ENCODE measurements around the gene JPT2. TPM values are rescaled to one million over a fixed set of nuclear protein-coding genes. Genes with fewer than 3 reads are reported as not detected.
A peak's percentile ranks its signal among the peaks of the same experiment; 100 is the strongest.

JPT2 gene
- total RNA-seq, 1 donor from 2014 or later: 180 TPM

DNA sequence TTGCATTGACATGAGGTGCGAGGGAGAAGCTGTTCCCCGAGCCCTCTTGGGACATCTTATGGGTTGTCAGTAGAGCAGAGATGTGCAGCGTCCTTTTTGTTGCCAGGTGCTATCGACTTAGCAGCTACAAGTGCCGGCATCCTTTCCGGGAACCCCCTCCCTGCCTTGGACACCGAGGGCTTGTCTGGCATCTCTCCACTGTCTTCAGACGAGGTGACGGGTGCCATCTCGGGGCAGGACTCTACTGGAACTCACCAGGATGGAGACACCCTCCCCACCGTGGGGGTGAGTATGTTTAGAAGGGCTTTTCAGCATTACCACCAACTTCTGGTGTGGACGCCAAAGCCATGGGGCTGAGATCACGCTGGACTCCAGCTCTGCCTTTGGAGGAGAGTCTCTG, 11.8 kb upstream of the JPT2 start:
- Mint-ChIP-seq H3K4me1 (ENCODE audit: unreplicated experiment) (no peaks in the 10 kb centered on the region), H3K36me3 (ENCODE audit: low read depth, unreplicated experiment) (peaks cover 46% of the 10 kb centered on the region), H3K27ac (ENCODE audit: unreplicated experiment) (no peak overlapping the region), H3K9me3 (ENCODE audit: unreplicated experiment) (no peaks in the 10 kb centered on the region), H3K27me3 (ENCODE audit: unreplicated experiment) (peaks cover 3% of the 10 kb centered on the region), H3K4me3 (ENCODE audit: unreplicated experiment) (no peak overlapping the region)
- no peak for DNase-seq (ENCODE audit: low spot score)
- TF ChIP-seq, protein P1, sequence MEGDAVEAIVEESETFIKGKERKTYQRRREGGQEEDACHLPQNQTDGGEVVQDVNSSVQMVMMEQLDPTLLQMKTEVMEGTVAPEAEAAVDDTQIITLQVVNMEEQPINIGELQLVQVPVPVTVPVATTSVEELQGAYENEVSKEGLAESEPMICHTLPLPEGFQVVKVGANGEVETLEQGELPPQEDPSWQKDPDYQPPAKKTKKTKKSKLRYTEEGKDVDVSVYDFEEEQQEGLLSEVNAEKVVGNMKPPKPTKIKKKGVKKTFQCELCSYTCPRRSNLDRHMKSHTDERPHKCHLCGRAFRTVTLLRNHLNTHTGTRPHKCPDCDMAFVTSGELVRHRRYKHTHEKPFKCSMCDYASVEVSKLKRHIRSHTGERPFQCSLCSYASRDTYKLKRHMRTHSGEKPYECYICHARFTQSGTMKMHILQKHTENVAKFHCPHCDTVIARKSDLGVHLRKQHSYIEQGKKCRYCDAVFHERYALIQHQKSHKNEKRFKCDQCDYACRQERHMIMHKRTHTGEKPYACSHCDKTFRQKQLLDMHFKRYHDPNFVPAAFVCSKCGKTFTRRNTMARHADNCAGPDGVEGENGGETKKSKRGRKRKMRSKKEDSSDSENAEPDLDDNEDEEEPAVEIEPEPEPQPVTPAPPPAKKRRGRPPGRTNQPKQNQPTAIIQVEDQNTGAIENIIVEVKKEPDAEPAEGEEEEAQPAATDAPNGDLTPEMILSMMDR (IDR thresholded peaks at IDR 0.05; ENCODE audit: unreplicated experiment): no peak

DNA sequence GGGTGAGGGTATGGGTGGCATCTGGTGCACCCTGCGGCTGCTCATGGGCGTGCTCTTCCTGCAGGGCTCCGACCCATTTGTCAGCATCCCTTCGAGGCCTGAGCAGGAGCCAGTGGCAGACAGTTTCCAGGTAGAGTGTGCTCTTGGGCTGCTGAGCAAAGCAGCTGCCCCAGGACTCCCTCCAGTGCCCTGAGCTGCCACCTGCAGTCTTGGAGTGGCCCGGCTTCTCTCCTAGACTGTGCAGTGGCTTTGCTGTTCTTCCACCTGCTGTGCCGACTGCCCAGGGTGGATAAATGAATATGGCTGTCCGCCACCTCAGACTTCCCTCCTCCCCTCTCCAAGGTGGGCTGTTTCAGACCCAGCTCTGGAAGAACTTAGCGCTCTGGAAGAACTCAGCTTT, 10.8 kb upstream of the JPT2 start:
- H3K4me3 Mint-ChIP-seq (ENCODE audit: unreplicated experiment): peak overlapping the region; percentile 51
- peaks cover 3% of the 10 kb centered on the region for H3K27me3 Mint-ChIP-seq (ENCODE audit: unreplicated experiment)
- peaks cover 50% of the 10 kb centered on the region for H3K36me3 Mint-ChIP-seq (ENCODE audit: low read depth, unreplicated experiment)
- no peak overlapping the region for H3K27ac Mint-ChIP-seq (ENCODE audit: unreplicated experiment)
- no peaks in the 10 kb centered on the region for H3K9me3 Mint-ChIP-seq (ENCODE audit: unreplicated experiment)
- peaks cover 7% of the 10 kb centered on the region for H3K4me1 Mint-ChIP-seq (ENCODE audit: unreplicated experiment)
- DNase-seq (ENCODE audit: low spot score): no peak
- TF ChIP-seq, protein P1 (IDR thresholded peaks at IDR 0.05; ENCODE audit: unreplicated experiment): no peak

DNA sequence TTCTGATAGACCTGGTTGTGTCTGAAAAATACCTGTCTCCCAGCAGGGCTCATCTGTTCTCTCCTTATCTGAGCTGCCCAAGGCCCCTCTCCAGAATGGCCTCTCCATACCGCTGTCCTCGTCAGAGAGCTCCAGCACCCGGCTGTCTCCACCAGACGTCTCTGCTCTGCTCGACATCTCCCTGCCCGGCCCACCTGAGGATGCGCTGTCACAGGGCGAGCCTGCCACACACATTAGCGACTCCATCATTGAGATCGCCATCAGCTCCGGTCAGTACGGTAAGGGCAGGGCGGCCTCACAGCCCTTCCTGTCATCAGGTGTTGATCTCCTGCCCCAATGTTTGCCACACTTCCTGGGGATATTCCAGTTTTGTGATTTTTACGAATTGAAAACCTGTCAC, 10.2 kb upstream of the JPT2 start:
- Mint-ChIP-seq H3K27ac (ENCODE audit: unreplicated experiment) (peak overlapping the region; percentile 30), H3K9me3 (ENCODE audit: unreplicated experiment) (no peaks in the 10 kb centered on the region), H3K27me3 (ENCODE audit: unreplicated experiment) (peaks cover 3% of the 10 kb centered on the region), H3K4me1 (ENCODE audit: unreplicated experiment) (peaks cover 11% of the 10 kb centered on the region), H3K36me3 (ENCODE audit: low read depth, unreplicated experiment) (peaks cover 50% of the 10 kb centered on the region), H3K4me3 (ENCODE audit: unreplicated experiment) (peak overlapping the region; percentile 51)
- no peak for DNase-seq (ENCODE audit: low spot score)
- TF ChIP-seq, protein P1 (IDR thresholded peaks at IDR 0.05; ENCODE audit: unreplicated experiment): no peak

DNA sequence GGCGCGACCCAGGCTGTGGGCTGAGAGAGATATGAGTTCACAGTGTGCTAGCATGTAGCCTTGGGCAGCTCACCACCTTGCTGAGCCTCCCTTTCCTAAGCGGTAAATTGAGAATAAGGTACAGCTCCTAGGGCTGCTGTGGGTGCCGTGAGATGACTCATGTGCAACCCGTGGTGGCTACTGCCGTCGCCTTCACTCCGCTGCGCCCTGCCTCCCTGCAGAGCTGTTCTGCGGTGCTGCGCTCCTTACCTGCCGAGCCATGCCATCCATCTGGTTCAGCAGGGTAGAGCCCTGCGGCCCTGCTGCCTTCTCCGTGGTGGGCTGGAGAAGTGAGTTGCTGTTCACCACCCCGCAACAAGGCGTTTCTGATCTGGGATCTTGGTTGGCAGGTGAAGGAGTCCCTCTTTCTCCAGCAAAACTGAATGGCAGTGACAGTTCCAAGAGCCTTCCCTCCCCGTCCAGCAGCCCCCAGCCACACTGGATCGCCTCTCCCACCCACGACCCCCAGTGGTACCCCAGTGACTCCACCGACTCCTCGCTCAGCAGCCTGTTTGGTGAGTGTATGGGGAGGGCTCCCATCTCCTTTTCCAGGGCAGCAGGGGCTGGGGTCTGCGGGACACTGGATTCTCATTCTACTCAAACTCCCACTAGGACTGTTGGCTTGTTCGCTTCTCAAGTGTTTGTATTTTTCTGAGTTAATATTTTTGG, 9.3 kb upstream of the JPT2 start:
- peaks cover 19% of the 10 kb centered on the region for H3K4me1 Mint-ChIP-seq (ENCODE audit: unreplicated experiment)
- H3K27ac Mint-ChIP-seq (ENCODE audit: unreplicated experiment): no peak overlapping the region
- H3K4me3 Mint-ChIP-seq (ENCODE audit: unreplicated experiment): peak overlapping the region; percentile 31
- H3K36me3 Mint-ChIP-seq (ENCODE audit: low read depth, unreplicated experiment): peaks cover 56% of the 10 kb centered on the region
- H3K9me3 Mint-ChIP-seq (ENCODE audit: unreplicated experiment): no peaks in the 10 kb centered on the region
- peaks cover 8% of the 10 kb centered on the region for H3K27me3 Mint-ChIP-seq (ENCODE audit: unreplicated experiment)
- TF ChIP-seq, protein P1 (IDR thresholded peaks at IDR 0.05; ENCODE audit: unreplicated experiment): no peak
- DNase-seq (ENCODE audit: low spot score): no peak

DNA sequence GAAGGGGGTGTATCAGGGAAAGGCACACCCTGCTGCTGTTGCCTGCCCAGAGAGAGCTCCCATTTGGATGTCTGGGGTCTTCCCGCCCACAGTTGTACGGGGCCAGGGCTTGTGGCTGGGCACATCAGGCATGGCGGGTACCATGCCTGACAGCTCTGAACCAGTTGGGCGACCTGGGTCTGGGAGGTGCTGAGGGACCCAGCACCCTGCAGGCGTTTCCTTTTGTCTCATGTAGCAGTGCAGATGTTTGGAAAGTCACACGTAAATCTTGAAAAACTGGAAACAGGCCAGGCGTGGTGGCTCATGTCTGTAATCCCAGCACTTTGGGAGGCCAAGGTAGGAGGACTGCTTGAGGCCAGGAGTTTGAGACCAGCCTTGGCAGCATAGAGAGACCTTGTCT, 8.4 kb upstream of the JPT2 start:
- no peak overlapping the region for H3K27ac Mint-ChIP-seq (ENCODE audit: unreplicated experiment)
- peaks cover 9% of the 10 kb centered on the region for H3K27me3 Mint-ChIP-seq (ENCODE audit: unreplicated experiment)
- no peak for DNase-seq (ENCODE audit: low spot score)
- TF ChIP-seq, protein P1 (IDR thresholded peaks at IDR 0.05; ENCODE audit: unreplicated experiment): no peak
- H3K9me3 Mint-ChIP-seq (ENCODE audit: unreplicated experiment): no peaks in the 10 kb centered on the region
- peak overlapping the region; percentile 31 for H3K4me3 Mint-ChIP-seq (ENCODE audit: unreplicated experiment)
- peaks cover 59% of the 10 kb centered on the region for H3K36me3 Mint-ChIP-seq (ENCODE audit: low read depth, unreplicated experiment)
- peaks cover 28% of the 10 kb centered on the region for H3K4me1 Mint-ChIP-seq (ENCODE audit: unreplicated experiment)
